Testis (tissue), 3 donors: Measurements from ENCODE around the gene CD274. TPM values are rescaled to one million over a fixed set of nuclear protein-coding genes. Genes with fewer than 3 reads are reported as not detected.

ENCODE experiments used
- DNase-seq: peaks from one replicate; pipeline ENCODE4 v3.0.0-alpha.2; 2019
- H3K27ac ChIP-seq, 2 donors: fragments of 200-600 bp; sonication (generic); one replicate each; pipeline ENCODE4 v1.5.1; 2019
- H3K27me3 ChIP-seq: fragments of 200-600 bp; sonication (generic); one replicate; pipeline ENCODE4 v1.5.1; 2019
- H3K36me3 ChIP-seq: fragments of 200-600 bp; sonication (generic); one replicate; pipeline ENCODE4 v1.5.1; 2017; ENCODE audit warnings: low read depth; ENCODE audit errors: missing control alignments
- H3K4me1 ChIP-seq: fragments of 200-600 bp; sonication (generic); one replicate; pipeline ENCODE4 v1.5.1; 2019
- H3K4me3 ChIP-seq, 2 donors: fragments of 200-600 bp; sonication (generic); one replicate each; pipeline ENCODE4 v1.5.1; 2017 to 2019
- H3K9me3 ChIP-seq: fragments of 200-600 bp; sonication (generic); one replicate; pipeline ENCODE4 v1.5.1; 2017
- POLR2A ChIP-seq: fragments of 450-650 bp; IDR thresholded peaks from one replicate; pipeline ENCODE4 v1.6.1; 2017; ENCODE audit warnings: antibody characterized with exemption, mild to moderate bottlenecking, moderate library complexity
- WGBS, 2 donors: methylation state at CpG; one replicate each; pipeline ENCODE4 v1.1.5; 2018; 5-methylcytosine and 5-hydroxymethylcytosine counted together
- intact Hi-C: fragments of 100-400 bp; cut with DNase I; formaldehyde crosslinking; loops from one replicate; pipeline ENCODE4 v1.15.1; 2023; ENCODE audit warnings: low total_unique reads
- polyA plus RNA-seq: library from polyadenylated mRNA; stranded (reverse); fragments of 350-450 nt; fragmentation: Illumina TruSeq; extraction: RNeasy Lipid Tissue Mini Kit (QIAGEN cat#74804); gene quantifications from one replicate; pipeline ENCODE4 v1.2.3, GENCODE V29; 2014; ENCODE audit warnings: low read depth, low replicate concordance; ENCODE audit not compliant: insufficient read depth
- total RNA-seq, 2 donors: library from RNA; depleted of rRNA; stranded (reverse); fragments of >200 nt; gene quantifications; one replicate each; pipeline ENCODE4 v1.2.3, GENCODE V29; 2016
- TF ChIP-seq, protein P1 (sequence below), 3 experiments: fragments of 450-650 bp in 2 of 3; fragments of 200-600 bp in 1 of 3; sonication (generic) in 1 of 3; IDR thresholded peaks; one replicate each; pipeline ENCODE4 v1.5.1; 2016 to 2019; ENCODE audit warnings: antibody characterized with exemption in 3 of 3, mild to moderate bottlenecking in 2 of 3, moderate library complexity in 1 of 3

CD274 gene
- total and polyA plus RNA-seq, 3 donors from 2014 or later = 1.3 to 4.6 (median 1.5) TPM

DNA sequence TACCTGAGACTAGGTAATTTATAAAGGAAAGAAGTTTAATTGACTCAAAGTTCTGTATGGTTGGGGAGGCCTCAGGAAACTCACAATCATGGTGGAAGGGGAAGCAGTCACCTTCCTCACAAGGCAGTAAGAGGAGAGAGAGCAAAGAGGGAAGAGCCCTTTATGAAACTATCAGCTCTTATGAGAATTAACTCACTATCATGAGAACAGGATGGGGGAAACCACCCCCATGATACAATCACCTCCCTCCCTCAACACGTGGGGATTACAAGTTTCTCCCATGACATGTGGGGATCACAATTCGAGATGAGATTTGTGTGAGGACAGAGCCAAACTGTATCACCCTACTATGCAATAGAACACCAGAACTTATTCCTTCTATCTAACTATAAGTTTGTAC is 27.9 kb downstream of the CD274 start:
- intact Hi-C loops = no loop called here
- Histone ChIP-seq H3K36me3 (no peaks in the 10 kb centered on the region), H3K4me3 (no peak overlapping the region), H3K27me3 (no peaks in the 10 kb centered on the region), H3K27ac (no peak overlapping the region), H3K4me1 (no peaks in the 10 kb centered on the region), H3K9me3 (no peaks in the 10 kb centered on the region)
- 72 to 83% methylated on average over 2 of the region's 2 CpGs for WGBS, 2 donors
- DNase-seq = no peak
- no peak for TF ChIP-seq POLR2A
- TF ChIP-seq, protein P1, sequence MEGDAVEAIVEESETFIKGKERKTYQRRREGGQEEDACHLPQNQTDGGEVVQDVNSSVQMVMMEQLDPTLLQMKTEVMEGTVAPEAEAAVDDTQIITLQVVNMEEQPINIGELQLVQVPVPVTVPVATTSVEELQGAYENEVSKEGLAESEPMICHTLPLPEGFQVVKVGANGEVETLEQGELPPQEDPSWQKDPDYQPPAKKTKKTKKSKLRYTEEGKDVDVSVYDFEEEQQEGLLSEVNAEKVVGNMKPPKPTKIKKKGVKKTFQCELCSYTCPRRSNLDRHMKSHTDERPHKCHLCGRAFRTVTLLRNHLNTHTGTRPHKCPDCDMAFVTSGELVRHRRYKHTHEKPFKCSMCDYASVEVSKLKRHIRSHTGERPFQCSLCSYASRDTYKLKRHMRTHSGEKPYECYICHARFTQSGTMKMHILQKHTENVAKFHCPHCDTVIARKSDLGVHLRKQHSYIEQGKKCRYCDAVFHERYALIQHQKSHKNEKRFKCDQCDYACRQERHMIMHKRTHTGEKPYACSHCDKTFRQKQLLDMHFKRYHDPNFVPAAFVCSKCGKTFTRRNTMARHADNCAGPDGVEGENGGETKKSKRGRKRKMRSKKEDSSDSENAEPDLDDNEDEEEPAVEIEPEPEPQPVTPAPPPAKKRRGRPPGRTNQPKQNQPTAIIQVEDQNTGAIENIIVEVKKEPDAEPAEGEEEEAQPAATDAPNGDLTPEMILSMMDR (IDR thresholded peaks at IDR 0.05) = no peak

DNA sequence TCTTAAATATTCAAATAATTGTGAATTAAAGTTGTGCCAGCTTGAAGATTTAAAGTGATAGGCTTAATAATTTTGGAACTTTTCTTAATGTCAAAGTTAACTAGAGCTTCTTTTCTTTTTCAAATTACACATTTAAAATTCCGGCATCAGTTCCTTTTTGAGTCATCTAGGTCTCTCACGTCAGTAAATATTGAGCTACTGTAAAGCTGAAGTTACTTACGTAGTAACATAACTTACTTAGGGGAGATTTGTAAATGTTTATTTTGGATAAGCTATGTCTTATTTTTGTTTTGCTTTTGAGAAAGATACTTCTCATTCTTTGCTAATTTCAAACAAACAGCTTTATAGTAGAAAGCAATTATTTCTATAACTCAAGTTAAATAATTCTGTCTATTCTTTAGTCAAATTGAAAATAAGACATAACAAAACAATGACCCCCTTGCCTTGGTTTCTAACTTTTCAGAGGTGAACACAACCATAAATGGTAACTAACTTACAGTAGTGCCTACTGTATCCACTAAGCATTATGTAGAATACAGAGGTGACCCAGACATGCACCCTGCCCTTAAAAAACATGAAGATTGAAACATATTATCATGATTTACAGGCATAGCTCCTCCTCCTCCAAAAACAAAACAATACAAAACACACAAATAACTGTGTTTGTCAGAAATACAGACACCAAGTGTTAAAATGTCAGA is 29.8 kb downstream of the CD274 start:
- intact Hi-C loops = no loop called here
- 79 to 83% methylated on average over 3 of the region's 3 CpGs for WGBS, 2 donors
- no peaks in the 10 kb centered on the region for H3K27me3 ChIP-seq
- no peak for DNase-seq
- H3K4me1 ChIP-seq = no peaks in the 10 kb centered on the region
- TF ChIP-seq, protein P1 (IDR thresholded peaks at IDR 0.05) = no peak
- no peak for TF ChIP-seq POLR2A
- no peaks in the 10 kb centered on the region for H3K9me3 ChIP-seq
- H3K4me3 ChIP-seq = no peak overlapping the region
- no peak overlapping the region for H3K27ac ChIP-seq
- no peaks in the 10 kb centered on the region for H3K36me3 ChIP-seq

DNA sequence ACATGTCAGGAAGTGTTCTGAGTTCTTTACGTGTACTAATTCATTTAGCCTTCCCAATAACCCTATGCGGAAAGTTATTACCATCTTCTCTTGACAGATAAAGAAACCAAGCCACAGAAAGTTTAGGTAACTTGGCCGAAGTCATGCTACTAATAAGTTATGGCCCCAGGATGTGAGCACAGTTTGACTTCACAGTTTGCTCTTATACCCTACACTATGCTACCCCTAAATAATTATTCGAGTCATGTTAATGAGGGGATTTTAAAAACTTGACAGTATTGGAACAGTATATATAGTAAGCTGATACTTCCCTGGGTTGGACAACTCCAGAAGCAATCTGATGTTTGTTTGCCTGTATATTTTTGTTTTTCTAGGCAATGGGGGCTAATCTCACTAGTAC is 30.6 kb downstream of the CD274 start:
- 91 to 96% methylated on average over 4 of the region's 4 CpGs for WGBS, 2 donors
- no peak for DNase-seq
- no peak overlapping the region for H3K27ac ChIP-seq
- intact Hi-C loops = no loop called here
- no peaks in the 10 kb centered on the region for H3K4me1 ChIP-seq
- TF ChIP-seq POLR2A = no peak
- TF ChIP-seq, protein P1 (IDR thresholded peaks at IDR 0.05) = no peak
- no peaks in the 10 kb centered on the region for H3K36me3 ChIP-seq
- H3K27me3 ChIP-seq = no peaks in the 10 kb centered on the region
- H3K4me3 ChIP-seq = no peak overlapping the region
- H3K9me3 ChIP-seq = no peaks in the 10 kb centered on the region

DNA sequence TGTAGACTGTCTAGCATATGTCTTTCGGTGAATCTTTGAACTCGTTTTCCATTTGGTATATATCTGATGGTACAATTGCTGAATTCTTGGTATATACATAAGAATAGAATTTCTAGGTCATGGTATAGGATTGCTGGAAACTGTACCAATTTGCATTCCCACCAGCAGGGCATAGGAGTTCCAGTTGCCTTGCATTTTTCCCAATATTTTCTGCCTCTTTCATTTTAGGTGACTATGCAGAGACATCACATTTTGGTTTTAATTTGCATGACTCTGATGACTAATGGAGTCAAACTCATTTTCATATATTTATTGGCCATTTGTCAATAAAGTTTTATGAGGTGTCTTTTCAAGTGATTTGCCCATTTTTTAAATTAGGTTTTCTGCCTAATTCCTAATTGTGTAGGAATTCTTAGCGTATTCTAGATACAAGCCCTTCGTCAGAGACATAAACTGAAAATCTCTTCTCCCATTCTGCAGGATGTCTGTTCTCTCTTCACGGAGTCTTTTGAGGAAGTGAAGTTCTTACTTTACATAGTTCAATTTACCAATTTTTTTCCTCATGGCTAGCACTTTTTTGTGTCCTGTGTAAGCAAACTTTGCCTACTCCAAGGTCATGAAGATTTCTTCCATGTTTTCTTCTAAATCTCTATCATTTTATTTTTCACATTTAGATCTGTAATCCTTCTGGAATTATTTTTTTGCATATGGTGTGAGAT is 31.1 kb downstream of the CD274 start:
- Histone ChIP-seq H3K27me3 (no peaks in the 10 kb centered on the region), H3K4me1 (no peaks in the 10 kb centered on the region), H3K27ac (no peak overlapping the region), H3K9me3 (no peaks in the 10 kb centered on the region), H3K36me3 (no peaks in the 10 kb centered on the region), H3K4me3 (no peak overlapping the region)
- TF ChIP-seq POLR2A = no peak
- TF ChIP-seq, protein P1 (IDR thresholded peaks at IDR 0.05) = no peak
- DNase-seq = no peak
- 91 to 94% methylated on average over 5 of the region's 5 CpGs for WGBS, 2 donors
- intact Hi-C loops = no loop called here
